Right ventricle myocardium superior (tissue), 1 donor: Measurements from ENCODE around the gene TRABD. TPM values are rescaled to one million over a fixed set of nuclear protein-coding genes. Genes with fewer than 3 reads are reported as not detected.
"Not testable (repeated sequence)": the region's sequence is repeated elsewhere in the genome, so short reads cannot be mapped to it uniquely, and the experiment has no call there.

ENCODE experiments used
- ATAC-seq: fragments of 200-7000 bp; cut with Tn5 transposase; one replicate; pipeline ENCODE4 v1.9.1; 2020; ENCODE audit warnings: mild to moderate bottlenecking; ENCODE audit not compliant: poor library complexity
- DNase-seq: peaks from one replicate; pipeline ENCODE4 v3.0.0-alpha.2; 2020
- intact Hi-C: fragments of 100-400 bp; cut with DNase I; formaldehyde crosslinking; loops from one replicate; pipeline ENCODE4 v1.11.2; 2022
- total RNA-seq: library from RNA; stranded (reverse); fragmentation: NEBNext Ultra II Directional; extraction: Animal tissue kit (Norgen Biotek cat#: 25700); gene quantifications from one replicate; pipeline ENCODE4 v1.2.1, GENCODE V29; 2021
- donor health status: DM: no; HTN: yes; CAD: no; lungs with severe emphysema.

TRABD gene
- total RNA-seq, 1 donor from 2014 or later = 22.0 TPM

- no peak for ATAC-seq
- intact Hi-C loops = no loop called here
- no peak for DNase-seq
Measured at GRCh38 chr22:50150161-50151129, 35.3 kb upstream of the TRABD start.

- DNase-seq = no peak
- ATAC-seq = no peak
- intact Hi-C loops = no loop called here
Measured at GRCh38 chr22:50151571-50152537, 33.9 kb upstream of the TRABD start.

DNA sequence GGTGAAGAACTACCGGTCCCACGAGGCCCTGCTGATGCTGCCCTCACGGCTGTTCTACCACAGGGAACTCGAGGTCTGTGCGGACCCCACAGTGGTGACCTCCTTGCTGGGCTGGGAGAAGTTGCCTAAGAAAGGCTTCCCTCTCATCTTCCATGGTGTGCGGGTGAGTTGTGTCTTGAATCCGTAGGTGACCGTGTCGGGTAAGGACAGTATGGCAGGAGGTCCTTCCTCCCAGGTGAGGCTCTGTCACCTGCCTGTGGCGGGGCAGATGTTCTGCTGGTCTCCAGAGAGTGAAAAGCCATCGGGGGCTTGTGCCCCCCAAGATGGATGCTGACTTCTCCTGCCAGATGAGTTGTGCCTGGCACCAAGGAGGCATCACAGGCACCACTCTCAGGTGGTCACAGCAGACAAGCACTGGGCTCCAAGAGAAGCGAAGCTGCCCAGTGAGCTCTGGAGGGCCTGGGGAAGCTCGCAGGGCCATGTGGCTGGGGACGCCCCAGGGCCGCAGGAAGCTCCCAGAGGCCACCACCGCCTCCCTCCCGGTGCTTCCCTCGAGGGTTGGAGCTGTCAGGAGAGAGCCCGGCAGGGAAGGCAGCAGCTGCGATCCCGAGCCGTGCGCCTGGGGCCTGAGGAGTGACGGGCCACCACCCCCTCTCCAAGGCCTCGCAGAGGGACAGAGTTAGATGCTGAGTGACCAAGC lies 32.5 kb upstream of the TRABD start:
- DNase-seq (no peak), ATAC-seq (no peak)
- intact Hi-C loops = no loop called here

GRCh38 chr22:50153756-50154140 lies 32.0 kb upstream of the TRABD start:
- no peak for ATAC-seq
- DNase-seq = no peak
- intact Hi-C loops = no loop called here

GRCh38 chr22:50157709-50158375 lies 27.9 kb upstream of the TRABD start:
- intact Hi-C loops = no loop called here
- DNase-seq = peak; percentile 22

DNA sequence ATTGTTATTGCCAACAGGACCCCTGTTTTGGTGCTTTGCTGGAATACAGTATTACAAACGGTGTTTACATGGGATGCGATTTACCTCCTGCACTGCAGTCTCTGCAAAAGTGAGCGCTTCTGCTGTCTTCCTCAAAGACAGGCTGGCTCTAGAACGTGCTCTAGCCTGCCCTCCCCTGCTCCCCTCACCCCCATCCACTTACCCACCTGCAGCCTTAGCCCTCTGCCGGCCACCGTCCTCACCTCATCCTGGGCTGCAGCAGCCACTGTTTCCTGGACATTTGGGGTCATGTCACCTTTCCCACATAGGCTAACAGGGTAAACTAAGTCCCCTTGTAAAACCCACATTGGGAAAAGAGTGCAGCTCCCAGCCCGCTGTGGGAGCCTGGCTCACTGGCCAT lies 24.8 kb upstream of the TRABD start:
- intact Hi-C loops = no loop called here

More at GRCh38 chr22:50157709-50158375, 27.9 kb upstream of the TRABD start:
- no peak for ATAC-seq

DNA sequence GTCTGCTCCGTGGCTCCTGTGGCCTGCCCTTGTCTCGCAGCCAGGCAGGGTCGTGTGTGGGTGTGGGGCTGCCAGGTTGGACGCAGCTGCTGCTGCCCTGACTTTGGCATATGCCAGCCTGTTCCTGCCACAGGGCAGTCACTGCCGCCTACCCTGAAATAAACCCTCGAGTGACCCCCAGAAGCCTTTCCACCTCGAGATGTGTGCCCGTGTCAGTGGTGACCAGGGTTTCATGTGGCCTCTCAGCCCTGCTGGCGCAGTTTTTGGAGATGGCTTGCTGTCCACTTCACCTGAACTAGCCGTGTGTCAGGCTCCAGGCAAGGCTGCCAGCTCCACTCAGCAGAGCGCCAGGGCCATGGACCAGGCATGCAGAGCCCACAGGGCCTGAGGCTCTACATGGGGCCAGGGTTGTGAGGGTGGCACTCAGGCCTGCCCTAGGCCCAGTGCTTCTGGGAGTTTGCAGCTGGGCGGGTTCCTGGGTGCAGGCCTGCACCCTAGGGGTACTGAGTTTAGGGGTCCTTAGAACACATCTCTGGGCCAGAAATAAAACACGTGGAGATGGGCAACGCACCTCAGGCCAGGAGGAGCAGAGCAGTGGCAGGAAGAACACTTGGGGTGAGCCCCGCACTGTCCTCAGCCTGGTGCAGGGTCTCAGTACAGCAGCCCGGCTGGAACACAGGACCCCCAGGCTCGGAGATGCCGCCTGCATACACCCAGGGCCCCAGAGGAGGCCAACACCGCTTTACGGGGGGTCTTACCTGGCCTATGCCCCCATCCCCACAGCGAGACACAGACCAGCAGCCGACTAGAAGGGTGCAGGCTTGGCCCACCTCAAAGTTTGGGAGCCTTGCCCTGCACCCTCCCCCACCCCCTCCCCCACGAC lies 24.0 kb upstream of the TRABD start:
- ATAC-seq = no peak
- intact Hi-C loops = no loop called here
- peak; percentile 16 for DNase-seq

More for the DNA sequence above, 24.8 kb upstream of the TRABD start:
- no peak for ATAC-seq
- DNase-seq = peak; percentile 19

DNA sequence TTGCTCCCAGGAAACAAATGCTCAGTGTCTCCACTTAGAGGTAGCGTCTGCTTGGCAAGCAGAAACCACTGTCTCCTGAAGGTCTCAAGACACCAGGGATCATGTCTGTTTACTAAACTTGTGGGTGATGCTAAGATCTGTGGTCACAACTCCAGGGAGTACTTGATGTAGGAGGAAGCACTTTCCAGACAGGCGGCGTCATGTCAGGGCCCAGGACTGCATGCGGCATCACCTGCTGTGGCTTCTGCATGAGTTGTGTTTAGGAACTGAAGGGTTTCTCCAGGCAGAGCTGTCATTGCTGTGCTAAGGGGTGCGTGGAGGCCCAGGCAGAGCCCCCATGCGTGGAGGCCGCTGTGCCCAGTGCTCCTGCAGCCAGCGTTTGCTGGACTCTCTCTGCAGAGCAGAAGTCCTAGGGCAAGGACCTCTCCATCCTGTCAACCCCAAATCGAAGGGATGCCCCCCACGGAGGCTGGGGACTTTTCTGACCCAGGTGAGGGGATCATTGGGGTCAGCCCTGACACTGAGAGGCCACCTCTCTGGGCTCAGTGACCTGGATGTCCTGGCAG lies 23.2 kb upstream of the TRABD start:
- no peak for ATAC-seq
- DNase-seq = no peak
- intact Hi-C loops = no loop called here

DNA sequence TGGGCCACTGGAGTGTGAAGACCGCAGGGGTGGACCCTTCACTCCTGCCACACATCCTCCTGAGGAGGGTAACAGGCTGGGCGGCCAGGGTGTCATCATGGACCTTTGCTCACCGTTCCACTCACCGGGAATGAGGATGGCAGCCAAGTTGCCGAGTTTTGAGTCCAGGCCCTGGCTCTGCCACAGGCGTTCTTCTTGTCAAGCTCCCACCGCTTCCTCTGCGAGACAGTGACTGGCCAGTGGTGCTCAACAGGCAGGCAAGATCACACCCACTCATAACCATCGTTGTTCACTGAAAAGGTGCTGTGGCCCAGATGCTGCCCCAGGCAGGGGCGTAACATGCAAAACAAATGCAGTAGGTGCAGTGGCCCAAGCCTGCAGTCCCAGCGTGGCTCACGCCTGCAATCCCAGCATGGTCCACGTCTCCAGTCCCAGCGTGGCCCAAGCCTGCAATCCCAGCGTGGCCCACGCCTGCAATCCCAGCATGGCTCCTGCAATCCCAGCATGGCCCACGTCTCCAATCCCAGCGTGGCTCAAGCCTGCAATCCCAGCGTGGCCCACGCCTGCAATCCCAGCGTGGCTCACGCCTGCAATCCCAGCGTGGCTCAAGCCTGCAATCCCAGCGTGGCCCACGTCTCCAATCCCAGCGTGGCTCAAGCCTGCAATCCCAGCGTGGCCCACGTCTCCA lies 20.1 kb upstream of the TRABD start:
- DNase-seq (no peak), ATAC-seq (no peak)
- intact Hi-C loops = no loop called here

DNA sequence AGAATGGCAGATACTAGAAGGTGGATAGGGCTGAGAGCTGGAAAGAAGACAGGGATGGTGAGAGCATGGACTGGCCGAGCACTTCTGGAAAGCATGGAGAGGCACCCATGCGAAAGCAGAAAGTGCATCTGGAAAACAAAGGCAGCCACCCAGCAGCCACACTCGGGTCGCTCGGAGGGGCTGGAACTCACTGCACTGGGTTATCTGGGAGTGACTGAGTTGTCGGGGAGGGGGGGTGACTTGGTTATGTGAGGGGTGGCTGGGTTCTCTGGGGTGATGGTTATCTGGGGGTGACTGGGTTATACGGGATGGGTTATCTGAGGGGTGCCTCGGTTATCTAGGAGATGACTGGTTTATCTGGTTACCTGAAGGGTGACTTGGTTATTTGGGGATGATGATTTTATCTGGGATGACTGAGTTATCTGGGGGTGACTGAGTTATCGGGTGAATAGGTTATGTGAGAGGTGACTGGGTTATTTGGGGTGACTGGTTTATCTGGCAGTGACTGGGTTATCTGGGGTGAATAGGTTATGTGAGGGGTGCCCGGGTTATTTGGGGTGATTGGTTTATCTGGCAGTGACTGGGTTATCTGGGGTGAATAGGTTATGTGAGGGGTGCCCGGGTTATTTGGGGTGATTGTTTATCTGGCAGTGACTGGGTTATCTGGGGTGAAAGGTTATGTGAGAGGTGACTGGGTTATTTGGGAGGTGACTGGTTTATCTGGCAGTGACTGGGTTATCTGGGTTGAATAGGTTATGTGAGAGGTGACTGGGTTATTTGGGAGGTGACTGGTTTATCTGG lies 17.8 kb upstream of the TRABD start:
- ATAC-seq = no peak
- no peak for DNase-seq
- intact Hi-C loops = no loop called here

GRCh38 chr22:50168490-50169180 lies 17.1 kb upstream of the TRABD start:
- ATAC-seq, DNase-seq, intact Hi-C loops: not testable (repeated sequence)

GRCh38 chr22:50169181-50169759 lies 16.4 kb upstream of the TRABD start:
- DNase-seq (no peak), ATAC-seq (no peak)
- intact Hi-C loops = no loop called here

DNA sequence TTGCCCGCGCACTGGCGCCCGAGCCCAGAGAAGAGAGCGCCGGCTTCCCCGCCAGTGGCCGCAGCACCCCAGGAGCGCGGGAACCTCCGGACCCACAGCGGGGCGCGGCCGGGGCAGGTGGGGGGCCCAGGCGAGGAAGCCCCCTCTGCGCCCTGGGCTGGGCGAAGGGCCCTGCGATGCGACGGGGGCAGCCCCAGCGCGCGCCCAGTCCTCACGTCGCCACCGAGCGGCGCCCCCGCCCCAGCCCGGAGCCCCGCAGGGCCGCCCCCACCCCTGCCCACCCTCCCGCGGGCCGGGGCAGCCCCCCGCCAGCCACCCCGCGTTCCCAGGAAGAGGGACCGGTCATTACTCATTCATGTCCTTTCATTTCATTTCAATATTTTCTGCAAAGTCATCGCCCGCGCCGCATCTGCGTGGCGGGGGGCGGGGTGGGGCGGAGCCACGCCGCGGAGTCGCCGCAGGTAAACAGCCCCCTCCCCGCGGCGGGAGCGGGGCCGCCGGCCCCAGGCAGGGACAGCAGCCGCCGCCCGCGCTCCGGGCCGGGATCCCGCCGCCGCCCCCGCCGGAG lies 15.9 kb upstream of the TRABD start:
- no peak for DNase-seq
- ATAC-seq = no peak

GRCh38 chr22:50170453-50171318 lies 15.0 kb upstream of the TRABD start, which contains the start of gene PANX2:
Gene PANX2, plus strand, starts transcription at chr22:50170731. Its CDS starts 0 bp downstream, at chr22:50170731.
- intact Hi-C loops = no loop called here
- ATAC-seq (no peak), DNase-seq (no peak)

More for the DNA sequence above, 15.9 kb upstream of the TRABD start:
- intact Hi-C loops = no loop called here
